Astrocyte (in vitro differentiated cells and primary cell): ENCODE measurements around the gene FBXO31.

Experiments
- EZH2 ChIP-seq: IDR thresholded peaks from 2 replicates; pipeline ENCODE4 v1.6.1; 2012; ENCODE audit warnings: mild to moderate bottlenecking, low read length, inconsistent platforms; ENCODE audit not compliant: insufficient read depth
- TF ChIP-seq, protein P1 (sequence below): IDR thresholded peaks from 2 replicates; pipeline ENCODE4 v1.5.1; 2011; ENCODE audit warnings: low read depth, mild to moderate bottlenecking, inconsistent platforms, low read length, moderate library complexity; ENCODE audit not compliant: insufficient read depth

DNA sequence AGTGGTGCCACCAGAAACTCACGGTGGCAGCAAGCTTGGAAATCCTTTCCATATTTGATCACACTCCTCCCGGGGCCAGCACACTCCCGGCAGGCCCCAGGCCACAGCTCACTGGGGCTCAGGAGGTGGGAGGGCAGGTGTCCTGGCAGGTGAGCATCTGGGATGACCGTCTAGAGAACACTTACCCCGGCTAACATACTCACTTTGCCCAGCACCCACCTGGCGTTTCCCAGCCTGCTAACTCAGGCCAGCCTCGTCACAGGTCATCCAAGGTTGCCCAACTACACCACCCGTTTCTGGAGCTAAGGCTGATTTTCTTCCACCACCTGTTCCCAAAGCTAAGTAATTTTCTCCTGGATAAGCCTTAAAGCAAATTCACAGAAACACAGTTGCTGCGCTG lies 24.9 kb downstream of the FBXO31 start:
- TF ChIP-seq, protein P1, sequence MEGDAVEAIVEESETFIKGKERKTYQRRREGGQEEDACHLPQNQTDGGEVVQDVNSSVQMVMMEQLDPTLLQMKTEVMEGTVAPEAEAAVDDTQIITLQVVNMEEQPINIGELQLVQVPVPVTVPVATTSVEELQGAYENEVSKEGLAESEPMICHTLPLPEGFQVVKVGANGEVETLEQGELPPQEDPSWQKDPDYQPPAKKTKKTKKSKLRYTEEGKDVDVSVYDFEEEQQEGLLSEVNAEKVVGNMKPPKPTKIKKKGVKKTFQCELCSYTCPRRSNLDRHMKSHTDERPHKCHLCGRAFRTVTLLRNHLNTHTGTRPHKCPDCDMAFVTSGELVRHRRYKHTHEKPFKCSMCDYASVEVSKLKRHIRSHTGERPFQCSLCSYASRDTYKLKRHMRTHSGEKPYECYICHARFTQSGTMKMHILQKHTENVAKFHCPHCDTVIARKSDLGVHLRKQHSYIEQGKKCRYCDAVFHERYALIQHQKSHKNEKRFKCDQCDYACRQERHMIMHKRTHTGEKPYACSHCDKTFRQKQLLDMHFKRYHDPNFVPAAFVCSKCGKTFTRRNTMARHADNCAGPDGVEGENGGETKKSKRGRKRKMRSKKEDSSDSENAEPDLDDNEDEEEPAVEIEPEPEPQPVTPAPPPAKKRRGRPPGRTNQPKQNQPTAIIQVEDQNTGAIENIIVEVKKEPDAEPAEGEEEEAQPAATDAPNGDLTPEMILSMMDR = no peak
- no peak for TF ChIP-seq EZH2
